ENCODE results near the gene SMAD4.

DNA sequence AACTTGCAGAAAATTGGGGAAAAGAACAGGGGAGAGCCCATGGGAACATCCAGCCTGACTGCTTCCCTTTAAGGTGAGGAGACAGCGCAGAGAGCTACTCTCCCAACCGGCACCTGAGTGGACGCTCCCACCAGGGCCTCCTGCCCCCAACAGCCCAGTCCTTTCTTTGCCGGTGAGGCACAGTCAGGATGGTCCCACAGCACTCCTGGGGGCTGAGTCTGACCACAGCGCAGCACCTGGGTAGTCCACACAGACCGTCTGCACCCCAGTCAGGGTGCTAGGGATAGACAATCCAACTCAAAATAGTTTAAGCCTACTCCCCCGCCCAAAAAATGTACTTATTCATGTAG is 93.0 kb downstream of the SMAD4 start:
- TF ChIP-seq, protein P1, sequence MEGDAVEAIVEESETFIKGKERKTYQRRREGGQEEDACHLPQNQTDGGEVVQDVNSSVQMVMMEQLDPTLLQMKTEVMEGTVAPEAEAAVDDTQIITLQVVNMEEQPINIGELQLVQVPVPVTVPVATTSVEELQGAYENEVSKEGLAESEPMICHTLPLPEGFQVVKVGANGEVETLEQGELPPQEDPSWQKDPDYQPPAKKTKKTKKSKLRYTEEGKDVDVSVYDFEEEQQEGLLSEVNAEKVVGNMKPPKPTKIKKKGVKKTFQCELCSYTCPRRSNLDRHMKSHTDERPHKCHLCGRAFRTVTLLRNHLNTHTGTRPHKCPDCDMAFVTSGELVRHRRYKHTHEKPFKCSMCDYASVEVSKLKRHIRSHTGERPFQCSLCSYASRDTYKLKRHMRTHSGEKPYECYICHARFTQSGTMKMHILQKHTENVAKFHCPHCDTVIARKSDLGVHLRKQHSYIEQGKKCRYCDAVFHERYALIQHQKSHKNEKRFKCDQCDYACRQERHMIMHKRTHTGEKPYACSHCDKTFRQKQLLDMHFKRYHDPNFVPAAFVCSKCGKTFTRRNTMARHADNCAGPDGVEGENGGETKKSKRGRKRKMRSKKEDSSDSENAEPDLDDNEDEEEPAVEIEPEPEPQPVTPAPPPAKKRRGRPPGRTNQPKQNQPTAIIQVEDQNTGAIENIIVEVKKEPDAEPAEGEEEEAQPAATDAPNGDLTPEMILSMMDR (IDR thresholded peaks at IDR 0.05) = no peak
- TF ChIP-seq POLR2A (IDR thresholded peaks at IDR 0.05) = no peak
